ENCODE results near the gene GASK1A.

GASK1A gene

GRCh38 chr3:43013743-43014155 lies 34.6 kb downstream of the GASK1A start:
- DNase-seq (ENCODE audit: insufficient read length, low spot score) (no peak), FAIRE-seq (no peak)
- TF ChIP-seq POLR2A (IDR thresholded peaks at IDR 0.05; ENCODE audit: low read depth, low read length), result no peak

- no peak for TF ChIP-seq POLR2A (IDR thresholded peaks at IDR 0.05; ENCODE audit: low read depth, low read length)
- FAIRE-seq (no peak), DNase-seq (ENCODE audit: insufficient read length, low spot score) (no peak)
Observed at GRCh38 chr3:43014241-43014640, 35.1 kb downstream of the GASK1A start.

GRCh38 chr3:43014956-43015355 lies 35.8 kb downstream of the GASK1A start:
- TF ChIP-seq POLR2A (IDR thresholded peaks at IDR 0.05; ENCODE audit: low read depth, low read length), result no peak
- no peak for FAIRE-seq
- DNase-seq (ENCODE audit: insufficient read length, low spot score), result no peak

- FAIRE-seq (no peak), DNase-seq (ENCODE audit: insufficient read length, low spot score) (no peak)
- no peak for TF ChIP-seq POLR2A (IDR thresholded peaks at IDR 0.05; ENCODE audit: low read depth, low read length)
Observed at GRCh38 chr3:43015572-43015971, 36.5 kb downstream of the GASK1A start.

- no peak for TF ChIP-seq POLR2A (IDR thresholded peaks at IDR 0.05; ENCODE audit: low read depth, low read length)
- FAIRE-seq, result no peak
- no peak for DNase-seq (ENCODE audit: insufficient read length, low spot score)
Observed at GRCh38 chr3:43015991-43016865, 37.1 kb downstream of the GASK1A start.

GRCh38 chr3:43017004-43017403 lies 37.9 kb downstream of the GASK1A start:
- no peak for DNase-seq (ENCODE audit: insufficient read length, low spot score)
- no peak for TF ChIP-seq POLR2A (IDR thresholded peaks at IDR 0.05; ENCODE audit: low read depth, low read length)
- FAIRE-seq, result no peak

- no peak for DNase-seq (ENCODE audit: insufficient read length, low spot score)
- no peak for FAIRE-seq
- no peak for TF ChIP-seq POLR2A (IDR thresholded peaks at IDR 0.05; ENCODE audit: low read depth, low read length)
Observed at GRCh38 chr3:43017593-43018195, 38.6 kb downstream of the GASK1A start.

- FAIRE-seq (no peak), DNase-seq (ENCODE audit: insufficient read length, low spot score) (no peak)
- TF ChIP-seq POLR2A (IDR thresholded peaks at IDR 0.05; ENCODE audit: low read depth, low read length), result no peak
Observed at GRCh38 chr3:43018246-43018645, 39.1 kb downstream of the GASK1A start.

GRCh38 chr3:43019006-43019809 lies 40.1 kb downstream of the GASK1A start:
- DNase-seq (ENCODE audit: insufficient read length, low spot score) (no peak), FAIRE-seq (no peak)
- TF ChIP-seq POLR2A (IDR thresholded peaks at IDR 0.05; ENCODE audit: low read depth, low read length), result no peak

- TF ChIP-seq POLR2A (IDR thresholded peaks at IDR 0.05; ENCODE audit: low read depth, low read length), result no peak
- DNase-seq (ENCODE audit: insufficient read length, low spot score) (no peak), FAIRE-seq (no peak)
Observed at GRCh38 chr3:43019826-43020225, 40.7 kb downstream of the GASK1A start.

GRCh38 chr3:43021186-43021585 lies 42.1 kb downstream of the GASK1A start:
- no peak for TF ChIP-seq POLR2A (IDR thresholded peaks at IDR 0.05; ENCODE audit: low read depth, low read length)
- DNase-seq (ENCODE audit: insufficient read length, low spot score), result no peak
- no peak for FAIRE-seq

- DNase-seq (ENCODE audit: insufficient read length, low spot score), result no peak
- FAIRE-seq, result no peak
- no peak for TF ChIP-seq POLR2A (IDR thresholded peaks at IDR 0.05; ENCODE audit: low read depth, low read length)
Observed at GRCh38 chr3:43022121-43022520, 43.0 kb downstream of the GASK1A start.

- no peak for TF ChIP-seq POLR2A (IDR thresholded peaks at IDR 0.05; ENCODE audit: low read depth, low read length)
- DNase-seq (ENCODE audit: insufficient read length, low spot score) (no peak), FAIRE-seq (no peak)
Observed at GRCh38 chr3:43023066-43023465, 44.0 kb downstream of the GASK1A start.

- TF ChIP-seq POLR2A (IDR thresholded peaks at IDR 0.05; ENCODE audit: low read depth, low read length), result no peak
- DNase-seq (ENCODE audit: insufficient read length, low spot score) (no peak), FAIRE-seq (no peak)
Observed at GRCh38 chr3:43023746-43024145, 44.6 kb downstream of the GASK1A start.

Data from H54 (cell line).